KMS-11 (cell line): ENCODE results near the gene PABPN1.
"Not testable (repeated sequence)": the region's sequence is repeated elsewhere in the genome, so short reads cannot be mapped to it uniquely, and the experiment has no call there.

ENCODE experiments used
- H2AFZ ChIP-seq: fragments of 200-600 bp; sonication (generic); 2 replicates; pipeline ENCODE4 v1.6.1; 2016; ENCODE audit warnings: antibody characterized with exemption, mixed run types, low read depth
- H3K27ac ChIP-seq: fragments of 200-600 bp; sonication (generic); 2 replicates; pipeline ENCODE4 v1.6.1; 2016; ENCODE audit warnings: mild to moderate bottlenecking, mixed run types
- H3K27me3 ChIP-seq: fragments of 200-600 bp; sonication (generic); 2 replicates; pipeline ENCODE4 v1.6.1; 2017; ENCODE audit warnings: mild to moderate bottlenecking, low read depth, mixed run types, moderate library complexity; ENCODE audit not compliant: insufficient read depth
- H3K36me3 ChIP-seq: fragments of 200-600 bp; sonication (generic); 2 replicates; pipeline ENCODE4 v1.6.1; 2017; ENCODE audit warnings: mild to moderate bottlenecking, mixed run types; ENCODE audit not compliant: insufficient read depth
- H3K4me1 ChIP-seq: fragments of 200-600 bp; sonication (generic); 2 replicates; pipeline ENCODE4 v1.6.1; 2016; ENCODE audit warnings: mild to moderate bottlenecking, low read depth, mixed run types; ENCODE audit not compliant: poor library complexity, severe bottlenecking
- H3K4me2 ChIP-seq: fragments of 200-600 bp; sonication (generic); 2 replicates; pipeline ENCODE4 v1.7.0; 2016; ENCODE audit warnings: mild to moderate bottlenecking, mixed run types
- H3K4me3 ChIP-seq: fragments of 200-600 bp; sonication (generic); IDR thresholded peaks from 2 replicates; pipeline ENCODE4 v1.6.1; 2017; ENCODE audit warnings: low read depth, low read length, mixed read lengths; ENCODE audit not compliant: insufficient read depth
- H3K79me2 ChIP-seq: fragments of 200-600 bp; sonication (generic); 2 replicates; pipeline ENCODE4 v1.6.1; 2016; ENCODE audit warnings: low read depth, mixed run types; ENCODE audit not compliant: insufficient read depth
- H3K9ac ChIP-seq: fragments of 200-600 bp; sonication (generic); 2 replicates; pipeline ENCODE4 v1.6.1; 2016; ENCODE audit warnings: mild to moderate bottlenecking, mixed run types
- H4K20me1 ChIP-seq: fragments of 200-600 bp; sonication (generic); 2 replicates; pipeline ENCODE4 v1.6.1; 2016; ENCODE audit warnings: mild to moderate bottlenecking, mixed run types; ENCODE audit not compliant: insufficient read depth
- CTCF ChIP-seq: fragments of 200-600 bp; sonication (generic); conservative IDR thresholded peaks from 2 replicates; pipeline ENCODE4 v1.6.1; 2017; ENCODE audit warnings: low read depth, mild to moderate bottlenecking, antibody characterized with exemption, low read length, moderate library complexity, mixed read lengths

The PABPN1 gene, protein sequence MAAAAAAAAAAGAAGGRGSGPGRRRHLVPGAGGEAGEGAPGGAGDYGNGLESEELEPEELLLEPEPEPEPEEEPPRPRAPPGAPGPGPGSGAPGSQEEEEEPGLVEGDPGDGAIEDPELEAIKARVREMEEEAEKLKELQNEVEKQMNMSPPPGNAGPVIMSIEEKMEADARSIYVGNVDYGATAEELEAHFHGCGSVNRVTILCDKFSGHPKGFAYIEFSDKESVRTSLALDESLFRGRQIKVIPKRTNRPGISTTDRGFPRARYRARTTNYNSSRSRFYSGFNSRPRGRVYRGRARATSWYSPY

GRCh38 chr14:23320584-23321571 is at the start of gene PABPN1:
PABPN1 (plus strand) TSS chr14:23321457; CDS start chr14:23321470, 13 bp downstream.
- H3K4me3 ChIP-seq, result no peak within 1 kb of the TSS
- H3K27ac ChIP-seq, result peak within 1 kb of the TSS; percentile 74
- peaks cover 20% of the 10 kb centered on the region for H3K4me1 ChIP-seq
- peak within 1 kb of the TSS; percentile 78 for H3K9ac ChIP-seq
- peak within 1 kb of the TSS; percentile 23; the same call in 1 of the 2 replicates for H2AFZ ChIP-seq
- TF ChIP-seq CTCF, result no peak
- H3K36me3 ChIP-seq, result no peaks in the 10 kb centered on the region
- peak within 1 kb of the TSS; percentile 87 for H3K4me2 ChIP-seq
- no peaks in the 10 kb centered on the region for H3K27me3 ChIP-seq
- no peaks in the 10 kb centered on the region for H4K20me1 ChIP-seq
- peaks cover 25% of the 10 kb centered on the region for H3K79me2 ChIP-seq

- Histone ChIP-seq H3K27me3 (no peaks in the 10 kb centered on the region), H3K4me3 (no peak overlapping the region), H3K9ac (no peak overlapping the region), H3K4me2 (no peak overlapping the region), H3K27ac (no peak overlapping the region), H4K20me1 (no peaks in the 10 kb centered on the region), H3K4me1 (no peaks in the 10 kb centered on the region), H2AFZ (no peak overlapping the region), H3K36me3 (no peaks in the 10 kb centered on the region), H3K79me2 (no peaks in the 10 kb centered on the region)
- no peak for TF ChIP-seq CTCF
Observed at GRCh38 chr14:23275412-23275811, 45.8 kb upstream of the PABPN1 start.

- no peaks in the 10 kb centered on the region for H3K36me3 ChIP-seq
- no peak overlapping the region for H3K27ac ChIP-seq
- H3K9ac ChIP-seq, result no peak overlapping the region
- no peak overlapping the region for H3K4me3 ChIP-seq
- H3K27me3 ChIP-seq, result no peaks in the 10 kb centered on the region
- H3K79me2 ChIP-seq, result no peaks in the 10 kb centered on the region
- H4K20me1 ChIP-seq, result no peaks in the 10 kb centered on the region
- no peak overlapping the region for H3K4me2 ChIP-seq
- no peaks in the 10 kb centered on the region for H3K4me1 ChIP-seq
- no peak overlapping the region for H2AFZ ChIP-seq
- no peak for TF ChIP-seq CTCF
Observed at GRCh38 chr14:23277189-23277588, 44.1 kb upstream of the PABPN1 start.

DNA sequence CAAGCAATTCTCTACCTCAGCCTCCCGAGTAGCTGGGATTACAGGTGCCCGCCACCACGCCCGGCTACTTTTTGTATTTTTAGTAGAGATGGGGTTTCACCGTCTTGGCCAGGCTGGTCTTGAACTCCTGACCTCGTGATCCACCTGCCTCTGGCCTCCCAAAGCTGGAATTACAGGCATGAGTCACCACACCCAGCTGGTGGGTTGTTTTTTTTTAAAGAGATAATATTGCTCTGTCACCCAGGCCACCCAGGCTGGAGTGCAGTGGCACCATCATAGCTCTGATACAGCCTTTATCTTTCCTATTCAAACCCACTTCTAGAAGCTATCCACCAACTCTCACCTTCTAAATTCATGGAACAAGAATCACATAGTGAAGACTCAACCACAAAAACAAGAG is 43.3 kb upstream of the PABPN1 start:
- not testable (repeated sequence) for H3K27ac ChIP-seq, H3K4me1 ChIP-seq, H2AFZ ChIP-seq, H3K4me2 ChIP-seq, H3K9ac ChIP-seq, H3K36me3 ChIP-seq, H3K4me3 ChIP-seq, H3K79me2 ChIP-seq, H4K20me1 ChIP-seq, H3K27me3 ChIP-seq
